WTC11 (cell line): Measurements from ENCODE around the gene CENPA. TPM values are rescaled to one million over a fixed set of nuclear protein-coding genes. Genes with fewer than 3 reads are reported as not detected.
A peak's percentile ranks its signal among the peaks of the same experiment; 100 is the strongest.

Experiments used
- ATAC-seq: fragments of 200-7000 bp; cut with Tn5 transposase; 2 replicates; pipeline ENCODE4 v1.10.0; 2021; ENCODE audit warnings: mild to moderate bottlenecking, moderate library complexity
- CTCF ChIA-PET: fragments of 300-600 bp; sonication (Branson Sonifier 250); formaldehyde crosslinking; loops from one replicate; lab custom pipeline; 2021; ENCODE audit warnings: antibody characterized with exemption; lab: Charles Lee
- POLR2A ChIA-PET: fragments of 350-600 bp; sonication (Branson Sonifier 250); formaldehyde crosslinking; loops from one replicate; lab custom pipeline; 2021; ENCODE audit warnings: antibody characterized with exemption; lab: Charles Lee
- DNase-seq: peaks from one replicate; pipeline ENCODE4 v3.0.0; 2021; ENCODE audit warnings: low spot score
- H3K27ac Mint-ChIP-seq: 2 replicates; pipeline ENCODE4 v1.8.0; 2021; ENCODE audit warnings: mixed read lengths
- H3K27me3 Mint-ChIP-seq: 2 replicates; pipeline ENCODE4 v1.8.0; 2021; ENCODE audit warnings: low read depth, mild to moderate bottlenecking, moderate library complexity, mixed read lengths
- H3K36me3 Mint-ChIP-seq: 2 replicates; pipeline ENCODE4 v1.8.0; 2021; ENCODE audit warnings: mixed read lengths
- H3K4me1 Mint-ChIP-seq: 2 replicates; pipeline ENCODE4 v1.8.0; 2022; ENCODE audit warnings: mixed read lengths
- H3K4me3 Mint-ChIP-seq: 2 replicates; pipeline ENCODE4 v1.8.0; 2021; ENCODE audit warnings: mild to moderate bottlenecking, moderate library complexity, mixed read lengths
- H3K9me3 Mint-ChIP-seq: 2 replicates; pipeline ENCODE4 v1.8.0; 2021; ENCODE audit warnings: mixed read lengths
- CREB1 ChIP-seq: sonication (generic); formaldehyde crosslinking; IDR thresholded peaks from 2 replicates; pipeline ENCODE4 v1.8.0; 2023; ENCODE audit warnings: mild to moderate bottlenecking, missing genetic modification reagents
- FOXP1 ChIP-seq: sonication (generic); formaldehyde crosslinking; IDR thresholded peaks from 2 replicates; pipeline ENCODE4 v1.8.0; 2022; ENCODE audit warnings: missing genetic modification reagents, mild to moderate bottlenecking, moderate library complexity, borderline replicate concordance
- GABPB1 ChIP-seq: sonication (generic); formaldehyde crosslinking; IDR thresholded peaks from 2 replicates; pipeline ENCODE4 v1.8.1; 2023; ENCODE audit warnings: mild to moderate bottlenecking, missing genetic modification reagents
- NFE2L1 ChIP-seq: sonication (generic); formaldehyde crosslinking; IDR thresholded peaks from 2 replicates; pipeline ENCODE4 v1.8.1; 2023; ENCODE audit warnings: missing genetic modification reagents
- TP53 ChIP-seq: sonication (generic); formaldehyde crosslinking; IDR thresholded peaks from 2 replicates; pipeline ENCODE4 v1.8.1; 2023; ENCODE audit warnings: mild to moderate bottlenecking, missing genetic modification reagents
- ZBTB21 ChIP-seq: sonication (generic); formaldehyde crosslinking; IDR thresholded peaks from 2 replicates; pipeline ENCODE4 v1.8.1; 2023; ENCODE audit warnings: mild to moderate bottlenecking, missing genetic modification reagents, borderline replicate concordance
- ZNF232 ChIP-seq: sonication (generic); formaldehyde crosslinking; IDR thresholded peaks from 2 replicates; pipeline ENCODE4 v1.8.0; 2022; ENCODE audit warnings: mild to moderate bottlenecking, missing genetic modification reagents
- ZNF263 ChIP-seq: sonication (generic); formaldehyde crosslinking; IDR thresholded peaks from 2 replicates; pipeline ENCODE4 v1.8.1; 2022; ENCODE audit warnings: low read depth, mild to moderate bottlenecking, moderate library complexity, missing genetic modification reagents
- ZNF396 ChIP-seq: fragments of 250-450 bp; sonication (Bioruptor Pico); IDR thresholded peaks from 2 replicates; pipeline ENCODE4 v1.8.0; 2021; ENCODE audit warnings: mild to moderate bottlenecking, moderate library complexity, borderline replicate concordance
- total RNA-seq: library from RNA; stranded (reverse); gene quantifications from 3 replicates; pipeline ENCODE4 v1.2.3, GENCODE V29; 2021
- TF ChIP-seq, protein P1 (sequence below): fragments of 250-450 bp; sonication (Bioruptor Pico); IDR thresholded peaks from 2 replicates; pipeline ENCODE4 v1.9.0; 2021; ENCODE audit warnings: moderate library complexity, mild to moderate bottlenecking, inconsistent platforms, borderline replicate concordance
- TF ChIP-seq, protein P2 (sequence below): fragments of 250-450 bp; sonication (Bioruptor Pico); IDR thresholded peaks from 2 replicates; pipeline ENCODE4 v1.8.0; 2021; ENCODE audit warnings: mild to moderate bottlenecking
- TF ChIP-seq, protein P3 (sequence below): sonication (generic); formaldehyde crosslinking; IDR thresholded peaks from 2 replicates; pipeline ENCODE4 v1.8.0; 2022; ENCODE audit warnings: mild to moderate bottlenecking, missing genetic modification reagents
- TF ChIP-seq, protein P4 (sequence below): sonication (generic); formaldehyde crosslinking; IDR thresholded peaks from 2 replicates; pipeline ENCODE4 v1.8.0; 2022; ENCODE audit warnings: mild to moderate bottlenecking, missing genetic modification reagents
- TF ChIP-seq, protein P5 (sequence below): sonication (generic); formaldehyde crosslinking; conservative IDR thresholded peaks from 2 replicates; pipeline ENCODE4 v1.8.1; 2023; ENCODE audit warnings: mild to moderate bottlenecking, low read depth, missing genetic modification reagents, moderate library complexity

The CENPA gene
- total RNA-seq, 1 experiment from 2014 or later, result 45.6 TPM

DNA sequence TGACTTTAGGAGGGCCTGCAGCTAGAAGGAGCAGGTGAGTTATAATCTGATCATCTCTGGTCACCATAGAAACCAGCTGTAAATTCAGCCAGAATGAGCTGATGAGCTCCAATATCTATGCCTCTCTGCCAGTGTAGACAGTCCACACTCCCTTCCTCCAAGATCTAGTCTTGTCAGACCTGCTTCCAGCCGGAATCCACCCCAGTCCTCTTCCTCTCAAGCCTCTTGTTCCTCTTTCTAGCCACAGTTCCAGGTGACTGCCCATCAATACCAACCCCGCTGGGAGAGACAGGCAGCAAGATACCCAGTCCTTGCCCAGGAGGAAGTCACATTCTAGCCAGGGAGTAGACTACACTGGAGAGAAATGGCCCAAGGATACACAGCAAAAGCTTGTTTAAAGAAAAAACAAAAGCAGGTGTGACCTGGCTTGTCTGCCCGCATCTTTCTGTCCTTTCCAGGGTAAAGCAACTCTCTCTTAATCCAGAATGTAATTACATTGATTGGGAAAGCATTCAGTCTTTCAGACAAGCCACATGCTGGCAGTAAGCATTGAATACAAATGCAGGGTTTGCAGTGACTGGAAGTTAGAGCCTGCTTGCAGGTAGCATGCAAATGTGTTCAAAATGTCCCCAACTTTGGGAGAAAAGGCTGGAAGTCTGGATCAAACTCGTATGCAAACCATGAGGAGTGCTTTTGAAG lies 30.7 kb upstream of the CENPA start:
- Mint-ChIP-seq H3K9me3 (peaks cover 6% of the 10 kb centered on the region), H3K36me3 (peaks cover 10% of the 10 kb centered on the region), H3K27ac (no peak overlapping the region), H3K4me3 (no peak overlapping the region), H3K4me1 (peaks cover 54% of the 10 kb centered on the region), H3K27me3 (peaks cover 56% of the 10 kb centered on the region)
- TF ChIP-seq CREB1 (CRISPR knock-in tag) (no peak), FOXP1 (CRISPR knock-in tag) (no peak), ZBTB21 (CRISPR knock-in tag) (no peak)
- TF ChIP-seq, protein P1, sequence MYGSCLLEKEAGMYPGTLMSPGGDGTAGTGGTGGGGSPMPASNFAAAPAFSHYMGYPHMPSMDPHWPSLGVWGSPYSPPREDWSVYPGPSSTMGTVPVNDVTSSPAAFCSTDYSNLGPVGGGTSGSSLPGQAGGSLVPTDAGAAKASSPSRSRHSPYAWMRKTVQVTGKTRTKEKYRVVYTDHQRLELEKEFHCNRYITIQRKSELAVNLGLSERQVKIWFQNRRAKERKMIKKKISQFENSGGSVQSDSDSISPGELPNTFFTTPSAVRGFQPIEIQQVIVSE (CRISPR knock-in tag), result no peak
- TF ChIP-seq, protein P2, sequence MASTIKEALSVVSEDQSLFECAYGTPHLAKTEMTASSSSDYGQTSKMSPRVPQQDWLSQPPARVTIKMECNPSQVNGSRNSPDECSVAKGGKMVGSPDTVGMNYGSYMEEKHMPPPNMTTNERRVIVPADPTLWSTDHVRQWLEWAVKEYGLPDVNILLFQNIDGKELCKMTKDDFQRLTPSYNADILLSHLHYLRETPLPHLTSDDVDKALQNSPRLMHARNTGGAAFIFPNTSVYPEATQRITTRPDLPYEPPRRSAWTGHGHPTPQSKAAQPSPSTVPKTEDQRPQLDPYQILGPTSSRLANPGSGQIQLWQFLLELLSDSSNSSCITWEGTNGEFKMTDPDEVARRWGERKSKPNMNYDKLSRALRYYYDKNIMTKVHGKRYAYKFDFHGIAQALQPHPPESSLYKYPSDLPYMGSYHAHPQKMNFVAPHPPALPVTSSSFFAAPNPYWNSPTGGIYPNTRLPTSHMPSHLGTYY (CRISPR knock-in tag), result no peak
- peak; percentile 47 for ATAC-seq
- ChIA-PET POLR2A (no interaction called here), CTCF (interaction anchor here (1.3 to 1.4 kb wide), 2 partner anchors 30 to 168 kb away, joined by 3 read pairs; partner anchors contain the start of gene CENPA)
- no peak for DNase-seq

DNA sequence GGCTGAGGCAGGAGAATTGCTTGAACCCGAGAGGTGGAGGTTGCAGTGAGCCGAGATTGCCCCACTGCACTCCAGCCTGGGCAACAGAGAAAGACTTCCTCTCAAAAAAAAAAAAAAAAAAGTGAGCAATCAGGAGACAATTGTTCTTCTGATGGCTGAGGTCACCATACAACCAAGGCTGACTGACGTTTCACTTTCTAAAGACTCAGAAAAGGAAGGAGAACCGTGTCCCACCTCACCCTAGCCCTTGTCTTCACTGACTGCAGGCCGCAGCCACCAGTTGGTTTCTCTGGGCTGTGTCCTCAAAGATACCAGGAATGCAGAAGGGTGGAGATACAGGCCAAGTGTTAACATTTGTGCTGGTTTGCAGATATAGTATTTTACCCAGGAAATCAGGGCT lies 29.5 kb upstream of the CENPA start:
- CTCF ChIA-PET, result no interaction called here

More for the DNA sequence above, 29.5 kb upstream of the CENPA start:
- peaks cover 43% of the 10 kb centered on the region for H3K4me1 Mint-ChIP-seq
- peaks cover 44% of the 10 kb centered on the region for H3K27me3 Mint-ChIP-seq
- no peak overlapping the region for H3K27ac Mint-ChIP-seq
- H3K36me3 Mint-ChIP-seq, result peaks cover 7% of the 10 kb centered on the region
- POLR2A ChIA-PET, result no interaction called here
- H3K4me3 Mint-ChIP-seq, result no peak overlapping the region
- H3K9me3 Mint-ChIP-seq, result peaks cover 3% of the 10 kb centered on the region
- ATAC-seq (no peak), DNase-seq (no peak)
- TF ChIP-seq ZNF263 (no peak), TP53 (CRISPR knock-in tag) (no peak), ZNF396 (CRISPR knock-in tag) (no peak), ZNF232 (CRISPR knock-in tag) (no peak), NFE2L1 (no peak), GABPB1 (CRISPR knock-in tag) (no peak)
- TF ChIP-seq, protein P3, sequence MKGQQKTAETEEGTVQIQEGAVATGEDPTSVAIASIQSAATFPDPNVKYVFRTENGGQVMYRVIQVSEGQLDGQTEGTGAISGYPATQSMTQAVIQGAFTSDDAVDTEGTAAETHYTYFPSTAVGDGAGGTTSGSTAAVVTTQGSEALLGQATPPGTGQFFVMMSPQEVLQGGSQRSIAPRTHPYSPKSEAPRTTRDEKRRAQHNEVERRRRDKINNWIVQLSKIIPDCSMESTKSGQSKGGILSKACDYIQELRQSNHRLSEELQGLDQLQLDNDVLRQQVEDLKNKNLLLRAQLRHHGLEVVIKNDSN (CRISPR knock-in tag), result no peak
- TF ChIP-seq, protein P4, sequence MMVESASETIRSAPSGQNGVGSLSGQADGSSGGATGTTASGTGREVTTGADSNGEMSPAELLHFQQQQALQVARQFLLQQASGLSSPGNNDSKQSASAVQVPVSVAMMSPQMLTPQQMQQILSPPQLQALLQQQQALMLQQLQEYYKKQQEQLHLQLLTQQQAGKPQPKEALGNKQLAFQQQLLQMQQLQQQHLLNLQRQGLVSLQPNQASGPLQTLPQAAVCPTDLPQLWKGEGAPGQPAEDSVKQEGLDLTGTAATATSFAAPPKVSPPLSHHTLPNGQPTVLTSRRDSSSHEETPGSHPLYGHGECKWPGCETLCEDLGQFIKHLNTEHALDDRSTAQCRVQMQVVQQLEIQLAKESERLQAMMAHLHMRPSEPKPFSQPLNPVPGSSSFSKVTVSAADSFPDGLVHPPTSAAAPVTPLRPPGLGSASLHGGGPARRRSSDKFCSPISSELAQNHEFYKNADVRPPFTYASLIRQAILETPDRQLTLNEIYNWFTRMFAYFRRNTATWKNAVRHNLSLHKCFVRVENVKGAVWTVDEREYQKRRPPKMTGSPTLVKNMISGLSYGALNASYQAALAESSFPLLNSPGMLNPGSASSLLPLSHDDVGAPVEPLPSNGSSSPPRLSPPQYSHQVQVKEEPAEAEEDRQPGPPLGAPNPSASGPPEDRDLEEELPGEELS (CRISPR knock-in tag), result no peak
- TF ChIP-seq, protein P5, sequence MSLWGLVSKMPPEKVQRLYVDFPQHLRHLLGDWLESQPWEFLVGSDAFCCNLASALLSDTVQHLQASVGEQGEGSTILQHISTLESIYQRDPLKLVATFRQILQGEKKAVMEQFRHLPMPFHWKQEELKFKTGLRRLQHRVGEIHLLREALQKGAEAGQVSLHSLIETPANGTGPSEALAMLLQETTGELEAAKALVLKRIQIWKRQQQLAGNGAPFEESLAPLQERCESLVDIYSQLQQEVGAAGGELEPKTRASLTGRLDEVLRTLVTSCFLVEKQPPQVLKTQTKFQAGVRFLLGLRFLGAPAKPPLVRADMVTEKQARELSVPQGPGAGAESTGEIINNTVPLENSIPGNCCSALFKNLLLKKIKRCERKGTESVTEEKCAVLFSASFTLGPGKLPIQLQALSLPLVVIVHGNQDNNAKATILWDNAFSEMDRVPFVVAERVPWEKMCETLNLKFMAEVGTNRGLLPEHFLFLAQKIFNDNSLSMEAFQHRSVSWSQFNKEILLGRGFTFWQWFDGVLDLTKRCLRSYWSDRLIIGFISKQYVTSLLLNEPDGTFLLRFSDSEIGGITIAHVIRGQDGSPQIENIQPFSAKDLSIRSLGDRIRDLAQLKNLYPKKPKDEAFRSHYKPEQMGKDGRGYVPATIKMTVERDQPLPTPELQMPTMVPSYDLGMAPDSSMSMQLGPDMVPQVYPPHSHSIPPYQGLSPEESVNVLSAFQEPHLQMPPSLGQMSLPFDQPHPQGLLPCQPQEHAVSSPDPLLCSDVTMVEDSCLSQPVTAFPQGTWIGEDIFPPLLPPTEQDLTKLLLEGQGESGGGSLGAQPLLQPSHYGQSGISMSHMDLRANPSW (CRISPR knock-in tag), result no peak
